ENCODE results near the gene QRICH1. TPM values are rescaled to one million over a fixed set of nuclear protein-coding genes. Genes with fewer than 3 reads are reported as not detected.

QRICH1 gene
- total and polyA plus RNA-seq, 7 donors = 21.5 to 83.9 (median 52.8) TPM

DNA sequence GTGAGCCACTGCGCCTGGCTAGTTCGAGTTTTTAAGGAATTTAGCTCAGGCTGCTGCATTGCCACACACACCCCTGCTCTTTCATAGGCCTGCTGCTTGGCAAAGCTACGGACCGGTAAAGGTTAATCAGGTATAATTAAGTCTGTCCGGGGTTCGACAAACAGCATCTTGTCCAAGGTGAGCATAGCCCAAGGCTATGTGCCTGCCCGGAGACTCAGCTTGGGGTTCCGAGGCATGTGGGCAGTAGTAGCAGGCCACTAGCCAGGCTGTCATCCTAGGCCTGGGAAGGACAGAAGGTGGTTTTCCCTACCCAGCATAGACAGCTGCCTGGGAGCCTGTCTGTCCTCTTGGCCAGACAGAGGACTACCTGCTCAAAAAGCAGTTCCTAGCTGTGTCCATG, 97.2 kb downstream of the QRICH1 start:
- ATAC-seq (no peak), DNase-seq (no peak)
- WGBS, 3 donors = 94 to 95% (median 94%) methylated on average over 8 of the region's 8 CpGs
- Histone ChIP-seq H3K36me3 (ENCODE audit: insufficient read depth in 1 of 2, low read depth in 1 of 2) (peaks cover 2 to 9% of the 10 kb centered on the region in 2 donors), H3K27me3 (ENCODE audit: insufficient read depth in 3 of 3, low read length in 2 of 3) (no peaks in the 10 kb centered on the region), H3K9me3 (no peaks in the 10 kb centered on the region), H3K4me3 (no peak overlapping the region), H3K27ac (no peak overlapping the region), H3K4me1 (peaks cover 12% of the 10 kb centered on the region)
- TF ChIP-seq, protein P1, sequence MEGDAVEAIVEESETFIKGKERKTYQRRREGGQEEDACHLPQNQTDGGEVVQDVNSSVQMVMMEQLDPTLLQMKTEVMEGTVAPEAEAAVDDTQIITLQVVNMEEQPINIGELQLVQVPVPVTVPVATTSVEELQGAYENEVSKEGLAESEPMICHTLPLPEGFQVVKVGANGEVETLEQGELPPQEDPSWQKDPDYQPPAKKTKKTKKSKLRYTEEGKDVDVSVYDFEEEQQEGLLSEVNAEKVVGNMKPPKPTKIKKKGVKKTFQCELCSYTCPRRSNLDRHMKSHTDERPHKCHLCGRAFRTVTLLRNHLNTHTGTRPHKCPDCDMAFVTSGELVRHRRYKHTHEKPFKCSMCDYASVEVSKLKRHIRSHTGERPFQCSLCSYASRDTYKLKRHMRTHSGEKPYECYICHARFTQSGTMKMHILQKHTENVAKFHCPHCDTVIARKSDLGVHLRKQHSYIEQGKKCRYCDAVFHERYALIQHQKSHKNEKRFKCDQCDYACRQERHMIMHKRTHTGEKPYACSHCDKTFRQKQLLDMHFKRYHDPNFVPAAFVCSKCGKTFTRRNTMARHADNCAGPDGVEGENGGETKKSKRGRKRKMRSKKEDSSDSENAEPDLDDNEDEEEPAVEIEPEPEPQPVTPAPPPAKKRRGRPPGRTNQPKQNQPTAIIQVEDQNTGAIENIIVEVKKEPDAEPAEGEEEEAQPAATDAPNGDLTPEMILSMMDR (IDR thresholded peaks at IDR 0.05) = no peak
- intact Hi-C loops (cut with DNase I) = no loop called here

DNA sequence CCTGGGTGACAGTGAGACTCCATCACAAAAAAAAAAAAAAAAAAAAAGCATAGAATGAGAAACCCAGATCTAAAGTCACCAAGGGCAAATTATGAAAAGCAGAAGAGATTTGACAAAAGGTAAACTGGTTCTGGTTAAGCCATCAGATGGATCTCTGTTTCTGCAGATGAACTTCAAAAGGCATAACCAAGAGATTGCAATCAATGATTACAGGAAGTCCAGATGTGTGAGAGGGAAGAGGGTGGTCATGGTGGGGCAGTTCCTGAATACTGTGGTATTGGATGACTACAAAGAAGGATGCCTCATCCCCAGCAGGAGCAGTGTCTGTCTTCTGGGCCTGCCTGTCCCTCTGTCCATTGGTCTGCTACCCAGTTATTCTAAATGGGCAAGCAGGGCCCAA, 100.0 kb downstream of the QRICH1 start:
- ATAC-seq (no peak), DNase-seq (no peak)
- TF ChIP-seq, protein P1 (IDR thresholded peaks at IDR 0.05) = no peak
- peaks cover 25% of the 10 kb centered on the region for H3K4me1 ChIP-seq
- no peaks in the 10 kb centered on the region for H3K9me3 ChIP-seq
- intact Hi-C loops (cut with DNase I) = no loop called here
- H3K27me3 ChIP-seq (ENCODE audit: insufficient read depth in 3 of 3, low read length in 2 of 3) = no peaks in the 10 kb centered on the region
- H3K4me3 ChIP-seq = no peak overlapping the region
- no peak overlapping the region for H3K27ac ChIP-seq
- peaks cover 2 to 9% of the 10 kb centered on the region in 2 donors for H3K36me3 ChIP-seq (ENCODE audit: insufficient read depth in 1 of 2, low read depth in 1 of 2)

DNA sequence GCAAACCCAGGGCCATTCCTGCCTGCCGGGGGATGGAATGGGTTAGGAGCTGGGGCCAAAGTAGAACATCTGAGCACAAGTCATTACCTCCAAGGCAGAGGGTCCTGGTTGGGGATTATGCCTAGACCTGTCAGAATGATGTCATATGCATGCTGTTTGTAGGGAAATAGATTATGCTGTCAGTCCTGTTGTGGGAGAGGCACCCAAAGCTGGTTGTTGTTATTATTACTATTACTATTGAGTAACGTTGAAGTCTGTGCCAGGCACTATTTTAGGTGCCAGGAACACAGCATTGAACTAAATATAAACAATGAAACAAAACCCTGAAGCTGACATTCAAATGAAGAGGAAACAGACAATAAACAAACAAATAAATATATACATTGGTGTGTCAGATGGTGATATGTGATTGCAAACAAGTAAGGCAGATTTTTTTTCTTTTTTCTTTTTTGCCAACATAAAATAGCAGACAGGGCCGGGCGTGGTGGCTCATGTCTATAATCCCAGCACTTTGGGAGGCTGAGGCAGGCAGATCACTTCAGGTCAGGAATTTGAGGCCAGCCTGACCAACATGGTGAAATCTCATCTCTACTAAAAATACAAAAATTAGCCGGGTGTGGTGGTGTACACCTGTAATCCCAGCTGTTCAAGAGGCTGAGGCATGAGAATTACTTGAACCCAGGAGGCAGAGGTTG, 101.9 kb downstream of the QRICH1 start:
- Histone ChIP-seq H3K9me3 (no peaks in the 10 kb centered on the region), H3K36me3 (ENCODE audit: insufficient read depth in 1 of 2, low read depth in 1 of 2) (peaks cover 0 to 9% of the 10 kb centered on the region in 2 donors), H3K27me3 (ENCODE audit: insufficient read depth in 3 of 3, low read length in 2 of 3) (no peaks in the 10 kb centered on the region), H3K4me1 (peaks cover 25% of the 10 kb centered on the region), H3K4me3 (peak overlapping the region; percentile 94), H3K27ac (peak overlapping the region; percentile 78)
- WGBS, 3 donors = 44 to 64% (median 46%) methylated on average over 5 of the region's 5 CpGs
- intact Hi-C loops (cut with DNase I) = no loop called here
- TF ChIP-seq, protein P1 (IDR thresholded peaks at IDR 0.05) = no peak
- DNase-seq (no peak), ATAC-seq (peak in 1 of 4 donors; percentile 23)

DNA sequence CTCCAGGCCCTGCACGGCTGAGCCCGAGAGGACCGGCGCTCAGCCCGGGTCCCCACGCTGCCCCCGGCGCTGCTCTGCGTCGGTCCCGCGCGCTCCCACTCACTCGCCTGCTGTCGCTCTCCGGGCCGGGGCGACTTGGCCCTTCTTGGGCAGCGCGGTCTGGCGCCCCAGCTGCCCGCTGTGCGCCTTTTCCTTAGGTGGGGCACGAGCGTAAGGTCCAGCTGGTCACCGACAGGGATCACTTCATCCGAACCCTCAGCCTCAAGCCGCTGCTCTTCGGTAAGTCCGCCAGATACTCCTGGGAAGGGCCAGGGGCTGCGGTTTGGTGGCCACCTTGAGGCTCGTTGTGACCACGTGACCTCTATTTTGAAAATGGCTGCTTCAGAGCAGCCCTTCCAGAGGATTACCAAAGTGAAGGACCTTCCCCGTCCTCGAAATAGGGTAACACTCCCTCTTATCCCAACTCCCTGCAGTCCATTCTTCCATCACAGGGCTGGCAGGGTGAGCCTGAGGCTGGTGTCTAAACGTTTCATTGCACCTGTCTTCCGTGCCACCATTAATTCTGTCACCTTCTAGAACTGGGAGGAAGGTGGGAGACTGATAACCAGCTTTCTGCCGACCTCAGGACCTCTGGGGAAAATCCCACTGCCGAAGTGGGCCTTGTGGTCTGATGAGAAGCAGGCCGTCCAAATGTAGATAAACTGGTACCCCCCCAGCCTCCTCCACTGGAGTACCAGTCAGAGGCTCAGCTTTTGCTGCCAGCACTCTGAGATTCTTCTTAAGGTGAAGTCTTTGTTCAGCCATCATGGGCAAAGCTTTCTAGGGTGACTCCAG, 103.0 kb downstream of the QRICH1 start:
- 6 to 10% (median 6%) methylated on average over 39 to 40 of the region's 40 CpGs for WGBS, 3 donors
- TF ChIP-seq, protein P1 (IDR thresholded peaks at IDR 0.05) = no peak
- H3K27me3 ChIP-seq (ENCODE audit: insufficient read depth in 3 of 3, low read length in 2 of 3) = no peaks in the 10 kb centered on the region
- H3K27ac ChIP-seq = peak overlapping the region; percentile 78
- H3K4me1 ChIP-seq = peaks cover 25% of the 10 kb centered on the region
- peak; percentile 20 to 52 (median 34) for ATAC-seq
- intact Hi-C loops (cut with DNase I) = no loop called here
- peak in 1 of 2 donors; percentile 60 for DNase-seq
- H3K36me3 ChIP-seq (ENCODE audit: insufficient read depth in 1 of 2, low read depth in 1 of 2) = peaks cover 0 to 12% of the 10 kb centered on the region in 2 donors
- no peaks in the 10 kb centered on the region for H3K9me3 ChIP-seq
- peak overlapping the region; percentile 94 for H3K4me3 ChIP-seq

Measured in psoas muscle (tissue), 8 donors.